OCI-LY1 (cell line): ENCODE results near the gene CRYM.

Source experiments
- CTCF ChIP-seq: fragments of 200-600 bp; sonication (generic), shearing (Covaris generic); IDR thresholded peaks from 2 replicates; pipeline ENCODE4 v1.5.1; 2017; ENCODE audit warnings: mild to moderate bottlenecking, antibody characterized with exemption, low read length, moderate library complexity, mixed read lengths
- EZH2 ChIP-seq: fragments of 200-600 bp; sonication (generic), shearing (Covaris generic); IDR thresholded peaks from 2 replicates; pipeline ENCODE4 v1.8.0; 2017; ENCODE audit warnings: borderline replicate concordance, mixed run types, mild to moderate bottlenecking, antibody characterized with exemption, low read length, moderate library complexity, mixed read lengths

- TF ChIP-seq CTCF, result no peak
- no peak for TF ChIP-seq EZH2
Measured at GRCh38 chr16:21314339-21314738, 36.2 kb upstream of the CRYM start.
